ENCODE results near the gene SYNJ1. TPM values are rescaled to one million over a fixed set of nuclear protein-coding genes. Genes with fewer than 3 reads are reported as not detected.
A peak's percentile ranks its signal among the peaks of the same experiment; 100 is the strongest.

Gene SYNJ1
- total and polyA plus RNA-seq, 4 donors, result 7.4 to 17.5 (median 11.8) TPM

DNA sequence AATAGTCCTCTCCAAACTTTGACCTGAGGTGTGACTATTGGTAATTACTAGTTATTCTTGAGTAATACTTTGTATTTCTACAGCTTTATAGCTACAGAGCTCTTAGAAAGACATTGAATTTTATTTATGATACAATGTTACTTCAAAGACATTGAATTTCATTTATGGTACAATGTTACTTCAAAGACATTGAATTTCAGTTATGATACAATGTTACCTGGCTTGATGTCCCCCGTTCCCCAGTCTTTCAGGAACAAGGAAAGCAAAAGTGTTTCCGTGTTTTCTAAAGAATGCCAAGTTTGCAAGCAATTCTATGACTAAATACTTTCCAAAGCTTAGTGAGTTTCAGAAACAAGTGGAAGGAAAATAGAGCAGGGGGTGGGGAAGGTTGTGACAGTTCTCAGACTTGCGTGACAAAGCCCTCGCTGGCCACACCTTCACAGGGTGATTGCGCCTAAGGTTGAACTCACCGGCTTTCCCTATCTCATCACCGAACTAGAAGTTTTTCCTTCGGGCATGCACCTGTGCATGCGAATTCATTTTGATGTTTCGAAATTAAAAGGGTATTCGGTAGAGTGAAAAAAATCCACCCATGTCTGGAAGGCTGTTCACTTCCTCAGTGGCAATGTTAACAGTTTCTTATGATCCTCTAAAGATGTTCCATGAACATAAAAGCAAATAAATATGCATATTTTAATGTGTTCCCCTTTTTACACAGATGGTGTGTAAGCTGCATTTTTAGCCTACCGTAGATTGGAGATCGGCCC, 44.7 kb upstream of the SYNJ1 start:
- Histone ChIP-seq H3K27ac (ENCODE audit: low read depth in 1 of 2, low read length in 1 of 2) (peak overlapping the region; percentile 71 to 90), H3K4me1 (ENCODE audit: control insufficient read depth in 5 of 5, insufficient read depth in 5 of 5, low read length in 5 of 5) (peaks cover 0 to 22% (median 7%) of the 10 kb centered on the region in 5 donors), H3K9me3 (ENCODE audit: control insufficient read depth in 4 of 4, insufficient read depth in 3 of 4, low read length in 3 of 4) (no peaks in the 10 kb centered on the region), H3K4me3 (peak overlapping the region; percentile 71), H3K36me3 (ENCODE audit: control insufficient read depth in 4 of 4, insufficient read depth in 4 of 4, low read length in 4 of 4) (peaks cover 4 to 11% (median 7%) of the 10 kb centered on the region in 4 donors), H3K9ac (ENCODE audit: insufficient read depth in 1 of 2, low read length in 2 of 2) (peak overlapping the region; percentile 55 to 89), H3K27me3 (ENCODE audit: control insufficient read depth in 3 of 3, insufficient read depth in 3 of 3, low read length in 2 of 3) (no peaks in the 10 kb centered on the region)
- TF ChIP-seq, protein P1, sequence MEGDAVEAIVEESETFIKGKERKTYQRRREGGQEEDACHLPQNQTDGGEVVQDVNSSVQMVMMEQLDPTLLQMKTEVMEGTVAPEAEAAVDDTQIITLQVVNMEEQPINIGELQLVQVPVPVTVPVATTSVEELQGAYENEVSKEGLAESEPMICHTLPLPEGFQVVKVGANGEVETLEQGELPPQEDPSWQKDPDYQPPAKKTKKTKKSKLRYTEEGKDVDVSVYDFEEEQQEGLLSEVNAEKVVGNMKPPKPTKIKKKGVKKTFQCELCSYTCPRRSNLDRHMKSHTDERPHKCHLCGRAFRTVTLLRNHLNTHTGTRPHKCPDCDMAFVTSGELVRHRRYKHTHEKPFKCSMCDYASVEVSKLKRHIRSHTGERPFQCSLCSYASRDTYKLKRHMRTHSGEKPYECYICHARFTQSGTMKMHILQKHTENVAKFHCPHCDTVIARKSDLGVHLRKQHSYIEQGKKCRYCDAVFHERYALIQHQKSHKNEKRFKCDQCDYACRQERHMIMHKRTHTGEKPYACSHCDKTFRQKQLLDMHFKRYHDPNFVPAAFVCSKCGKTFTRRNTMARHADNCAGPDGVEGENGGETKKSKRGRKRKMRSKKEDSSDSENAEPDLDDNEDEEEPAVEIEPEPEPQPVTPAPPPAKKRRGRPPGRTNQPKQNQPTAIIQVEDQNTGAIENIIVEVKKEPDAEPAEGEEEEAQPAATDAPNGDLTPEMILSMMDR (IDR thresholded peaks at IDR 0.05; ENCODE audit: control extremely low read depth, extremely low read depth), result no peak
- DNase-seq (peak in 2 of 3 donors; percentile 18 to 46), ATAC-seq (ENCODE audit: insufficient read depth, low FRiP score) (no peak)
- 20 to 21% methylated on average over 13 of the region's 13 CpGs for WGBS, 2 donors

DNA sequence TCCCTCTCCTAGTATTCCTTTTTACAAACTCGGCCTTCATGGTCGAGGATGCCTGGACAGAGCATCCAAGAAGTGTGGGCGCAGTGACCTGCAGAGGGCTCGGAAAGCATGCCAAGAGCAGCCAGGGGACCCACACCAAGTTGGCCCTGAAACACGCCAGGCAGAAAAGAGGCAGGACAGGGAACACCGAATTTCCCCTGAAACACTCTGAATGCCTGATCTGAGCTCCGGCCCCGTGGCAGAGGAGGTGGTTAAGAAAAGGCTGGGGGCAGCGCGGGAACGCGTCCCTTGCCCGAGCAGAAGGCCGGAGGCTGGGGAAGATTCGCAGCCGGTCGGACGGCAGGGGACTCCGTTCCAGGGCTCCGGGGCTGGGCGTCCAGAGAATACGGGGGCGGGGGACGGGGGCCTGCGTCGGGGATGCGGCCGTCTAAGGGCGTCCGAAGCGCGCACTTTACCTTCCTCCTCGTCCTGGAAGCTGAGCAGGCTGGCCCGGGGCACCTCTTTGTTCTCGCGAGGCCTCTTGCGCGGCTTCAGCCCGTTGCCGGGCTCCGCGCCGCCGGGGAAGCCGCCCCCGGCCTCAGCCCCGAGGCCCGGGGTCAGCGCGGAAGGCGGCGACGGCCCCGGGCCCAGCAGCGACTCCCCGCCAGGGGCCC, 43.2 kb upstream of the SYNJ1 start:
- Histone ChIP-seq H3K27ac (ENCODE audit: low read depth in 1 of 2, low read length in 1 of 2) (peak overlapping the region; percentile 90 to 95), H3K9ac (ENCODE audit: insufficient read depth in 1 of 2, low read length in 2 of 2) (peak overlapping the region; percentile 73 to 78), H3K4me3 (peak overlapping the region; percentile 71), H3K36me3 (ENCODE audit: control insufficient read depth in 4 of 4, insufficient read depth in 4 of 4, low read length in 4 of 4) (peaks cover 1 to 14% (median 9%) of the 10 kb centered on the region in 4 donors), H3K27me3 (ENCODE audit: control insufficient read depth in 3 of 3, insufficient read depth in 3 of 3, low read length in 2 of 3) (no peaks in the 10 kb centered on the region), H3K9me3 (ENCODE audit: control insufficient read depth in 4 of 4, insufficient read depth in 3 of 4, low read length in 3 of 4) (no peaks in the 10 kb centered on the region), H3K4me1 (ENCODE audit: control insufficient read depth in 5 of 5, insufficient read depth in 5 of 5, low read length in 5 of 5) (peaks cover 0 to 22% (median 7%) of the 10 kb centered on the region in 5 donors)
- WGBS, 2 donors, result 1% methylated on average over 40 to 56 of the region's 56 CpGs
- TF ChIP-seq, protein P1 (IDR thresholded peaks at IDR 0.05; ENCODE audit: control extremely low read depth, extremely low read depth), result no peak
- DNase-seq (peak in 2 of 3 donors; percentile 57 to 65), ATAC-seq (ENCODE audit: insufficient read depth, low FRiP score) (peak; percentile 49)

DNA sequence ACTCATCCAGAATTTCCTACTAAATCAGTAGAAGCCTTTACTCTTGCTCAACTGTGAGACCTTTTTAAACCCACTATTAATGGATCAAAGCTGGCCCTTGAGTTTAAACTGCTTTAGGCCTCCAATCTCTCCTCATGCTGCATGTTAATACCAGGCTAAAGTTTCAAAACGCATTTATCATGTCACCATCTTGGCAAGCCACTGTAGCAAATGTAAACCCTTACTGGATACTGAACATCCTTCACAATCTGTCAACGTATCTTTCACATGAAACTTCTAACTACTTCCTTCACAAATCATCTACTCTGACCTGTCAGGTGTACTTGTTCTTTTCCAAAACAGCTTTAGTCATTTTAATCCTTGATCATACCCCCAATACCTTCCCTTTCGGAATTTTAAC, 40.7 kb upstream of the SYNJ1 start:
- no peak overlapping the region for H3K27ac ChIP-seq (ENCODE audit: low read depth in 1 of 2, low read length in 1 of 2)
- H3K9ac ChIP-seq (ENCODE audit: insufficient read depth in 1 of 2, low read length in 2 of 2), result no peak overlapping the region
- ATAC-seq (ENCODE audit: insufficient read depth, low FRiP score) (no peak), DNase-seq (peak in 1 of 3 donors; percentile 4)
- no peak overlapping the region for H3K4me3 ChIP-seq
- H3K4me1 ChIP-seq (ENCODE audit: control insufficient read depth in 5 of 5, insufficient read depth in 5 of 5, low read length in 5 of 5), result peaks cover 1 to 22% (median 7%) of the 10 kb centered on the region in 5 donors
- no peaks in the 10 kb centered on the region for H3K27me3 ChIP-seq (ENCODE audit: control insufficient read depth in 3 of 3, insufficient read depth in 3 of 3, low read length in 2 of 3)
- WGBS, 2 donors, result 68 to 78% methylated on average over 3 of the region's 3 CpGs
- TF ChIP-seq, protein P1 (IDR thresholded peaks at IDR 0.05; ENCODE audit: control extremely low read depth, extremely low read depth), result no peak
- H3K9me3 ChIP-seq (ENCODE audit: control insufficient read depth in 4 of 4, insufficient read depth in 3 of 4, low read length in 3 of 4), result no peaks in the 10 kb centered on the region
- H3K36me3 ChIP-seq (ENCODE audit: control insufficient read depth in 4 of 4, insufficient read depth in 4 of 4, low read length in 4 of 4), result peaks cover 2 to 13% (median 8%) of the 10 kb centered on the region in 4 donors

All from lung (tissue), 12 donors.